HG02610 (cell line): Measurements from ENCODE around the gene SULT1A1.

ENCODE experiments used
- ATAC-seq: cut with Tn5 transposase; IDR thresholded peaks from one replicate; pipeline ENCODE4 v1.9.1; 2021; ENCODE audit warnings: mild to moderate bottlenecking, moderate library complexity; ENCODE audit not compliant: unreplicated experiment

Gene SULT1A1

DNA sequence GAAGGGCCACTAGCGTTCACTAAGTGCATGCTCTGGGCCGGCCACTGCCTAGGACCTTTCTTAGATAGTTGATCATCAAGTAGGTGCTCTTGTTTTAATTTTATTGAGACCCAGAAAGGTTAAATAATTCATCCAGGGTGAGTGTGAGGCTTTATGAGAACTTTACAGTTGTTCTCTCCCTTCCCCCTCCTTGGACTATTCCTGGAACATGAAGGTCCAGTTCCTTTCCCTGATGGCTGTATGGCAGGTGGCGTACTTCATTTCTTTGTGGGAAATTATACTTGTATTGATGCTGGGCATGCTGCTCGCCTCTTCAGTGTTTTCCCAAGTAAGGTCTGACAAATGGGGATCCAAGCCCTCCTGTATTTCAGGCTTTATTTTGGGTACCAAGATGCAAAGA lies 47.6 kb downstream of the SULT1A1 start:
- no peak for ATAC-seq

GRCh38 chr16:28561557-28562187 lies 48.2 kb downstream of the SULT1A1 start:
- ATAC-seq = no peak

GRCh38 chr16:28558456-28558855 lies 51.4 kb downstream of the SULT1A1 start:
- no peak for ATAC-seq

DNA sequence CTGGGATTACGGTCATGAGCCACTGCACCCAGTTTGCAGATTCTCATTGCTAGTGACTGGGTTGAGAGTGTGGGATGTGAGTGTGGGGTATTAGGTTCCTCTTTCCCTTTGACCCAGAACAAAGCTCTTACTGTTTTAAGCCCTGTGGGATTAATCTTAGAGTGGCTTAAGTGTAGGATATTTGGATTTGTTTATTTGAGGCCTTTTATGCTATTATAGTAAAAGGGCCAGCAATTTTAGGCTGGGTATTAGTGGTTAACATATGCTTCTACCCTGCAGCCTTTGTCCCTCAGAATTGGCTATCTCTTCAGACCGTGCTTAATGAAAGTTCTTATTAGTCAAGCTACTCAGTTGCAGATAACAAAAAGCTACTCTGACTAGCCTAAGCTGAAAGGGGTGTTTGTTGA lies 52.9 kb downstream of the SULT1A1 start:
- ATAC-seq = no peak

GRCh38 chr16:28555561-28555960 lies 54.3 kb downstream of the SULT1A1 start:
- ATAC-seq = peak; percentile 31
